CD4-positive, alpha-beta T cell treated with Interleukin-4 for 1 hour (primary cell): Measurements from ENCODE around the gene KIFC3.
"Not testable (repeated sequence)": the region's sequence is repeated elsewhere in the genome, so short reads cannot be mapped to it uniquely, and the experiment has no call there.

Experiments
- DNase-seq, 2 donors: peaks; one replicate each; pipeline ENCODE4 v3.0.0-alpha.2; 2020 to 2022

KIFC3 gene

DNA sequence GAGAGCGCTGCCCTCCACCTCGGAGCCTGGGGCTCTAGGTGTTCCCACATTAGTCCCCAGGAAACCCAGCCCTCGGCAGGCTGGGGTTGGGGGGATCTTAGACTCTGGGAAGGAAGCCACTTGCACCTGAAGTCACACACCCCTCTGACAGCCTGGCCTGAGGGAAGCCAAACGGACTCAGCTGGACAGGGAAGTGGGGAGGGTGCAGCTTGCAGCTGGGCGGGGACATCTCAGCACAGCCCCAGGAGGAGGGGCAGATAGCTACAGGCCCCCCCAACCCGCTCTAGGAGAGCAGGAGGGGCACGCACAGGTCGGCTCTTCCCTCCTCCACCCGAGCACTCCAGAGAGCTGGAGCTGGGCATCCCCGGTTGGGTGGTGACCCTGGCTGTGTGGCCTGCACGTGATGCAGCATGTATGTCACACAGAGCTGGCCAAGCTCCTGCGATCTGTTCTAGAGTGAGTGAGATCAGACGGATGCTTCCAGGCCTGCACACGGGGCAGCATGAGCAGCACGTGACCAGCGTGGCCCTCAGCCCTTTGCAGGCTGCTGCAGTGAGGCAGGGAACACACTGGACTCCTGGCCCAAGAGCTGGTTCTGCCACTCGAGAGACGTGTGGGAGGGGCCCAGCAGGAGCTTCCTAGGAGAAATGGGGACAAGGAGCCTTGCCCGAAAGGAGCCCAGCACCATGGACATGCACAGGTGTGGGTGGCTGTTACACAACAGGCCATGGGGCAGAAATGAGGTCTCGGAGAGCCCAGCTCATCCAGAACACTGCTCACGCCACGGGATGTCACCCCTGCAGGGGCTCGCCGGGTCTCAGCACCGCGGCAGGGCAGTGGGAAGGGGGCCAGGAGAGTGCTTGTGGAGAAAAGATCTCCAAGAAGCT lies 15.4 kb downstream of the KIFC3 start:
- DNase-seq, result no peak

DNA sequence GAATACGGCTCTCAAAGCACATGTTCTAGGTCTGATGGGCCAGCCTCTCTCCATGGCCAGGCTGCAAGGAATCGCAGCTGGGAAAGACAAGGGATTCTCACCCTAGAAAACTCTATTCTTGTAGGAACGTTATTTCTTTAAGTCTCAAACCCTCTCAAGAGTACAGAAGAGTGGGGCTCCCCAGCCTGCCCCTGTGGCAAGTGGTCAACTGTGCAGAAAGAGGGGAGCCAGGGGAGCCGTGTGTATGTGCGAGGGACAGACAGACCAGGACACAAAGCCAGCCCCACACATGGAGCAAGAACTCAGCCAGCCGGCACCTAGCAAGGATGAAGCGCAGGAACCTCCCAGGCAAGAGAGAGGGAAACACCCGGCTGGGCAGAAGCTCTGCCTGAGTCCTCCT lies 16.4 kb downstream of the KIFC3 start:
- no peak for DNase-seq

DNA sequence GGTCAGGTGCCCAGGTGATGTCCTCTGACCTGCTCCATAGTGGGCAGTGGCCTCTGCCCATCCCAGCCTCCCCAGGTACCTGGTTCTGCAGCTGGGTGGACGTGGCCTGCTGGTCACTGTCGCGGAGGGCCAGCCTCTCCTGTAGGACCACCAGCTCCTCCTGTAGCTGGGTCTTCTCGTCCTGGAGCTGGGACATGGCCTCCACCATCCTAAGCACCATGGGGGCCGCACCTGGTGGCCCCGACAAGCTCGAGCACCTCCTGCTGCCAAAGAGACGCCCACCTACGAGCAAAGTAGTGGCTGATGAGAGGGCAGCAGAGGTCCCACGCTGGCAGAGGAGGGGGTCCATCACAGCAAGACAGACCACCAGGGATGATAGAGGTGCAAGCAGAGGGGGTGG lies 16.9 kb downstream of the KIFC3 start:
- DNase-seq, result no peak

DNA sequence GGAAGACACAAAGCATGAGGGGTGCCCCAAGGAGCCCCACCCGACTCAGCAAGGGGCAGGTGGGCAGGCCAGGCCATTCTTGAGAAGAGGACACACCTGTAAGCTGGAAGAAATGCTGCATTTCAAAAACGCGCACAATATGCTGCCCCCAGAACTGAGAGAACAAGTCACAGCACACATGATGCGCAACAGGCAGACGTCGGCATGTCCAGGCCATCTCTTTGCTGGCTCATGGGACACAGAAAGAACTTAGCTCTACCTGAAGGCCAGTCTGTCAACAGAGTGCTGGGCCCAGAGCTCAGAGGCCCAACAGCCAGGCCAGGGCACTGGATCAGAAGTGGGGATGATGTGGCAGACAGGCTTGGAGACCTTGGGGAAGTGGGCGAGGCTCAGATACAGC lies 18.0 kb downstream of the KIFC3 start:
- DNase-seq, result no peak

DNA sequence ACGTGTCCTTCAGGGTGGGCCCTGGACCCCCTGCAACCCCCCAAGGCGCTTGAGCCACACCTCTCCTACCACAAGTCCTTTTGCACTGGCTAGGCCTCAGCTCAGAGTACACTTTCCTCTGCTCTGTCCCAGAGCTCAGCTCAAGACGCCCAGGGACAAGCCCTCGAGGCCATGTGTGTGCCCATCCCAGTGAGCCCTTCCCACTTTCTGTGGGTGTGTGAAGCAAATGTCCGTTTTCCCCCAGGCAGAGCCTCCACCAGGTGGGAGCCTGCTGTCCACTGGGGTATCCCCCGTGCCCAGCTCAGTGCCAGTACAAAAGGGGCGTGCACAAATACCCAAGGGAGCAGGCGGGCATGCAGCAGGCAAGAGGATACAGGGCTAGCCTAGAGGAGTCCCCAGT lies 18.4 kb downstream of the KIFC3 start:
- no peak for DNase-seq

DNA sequence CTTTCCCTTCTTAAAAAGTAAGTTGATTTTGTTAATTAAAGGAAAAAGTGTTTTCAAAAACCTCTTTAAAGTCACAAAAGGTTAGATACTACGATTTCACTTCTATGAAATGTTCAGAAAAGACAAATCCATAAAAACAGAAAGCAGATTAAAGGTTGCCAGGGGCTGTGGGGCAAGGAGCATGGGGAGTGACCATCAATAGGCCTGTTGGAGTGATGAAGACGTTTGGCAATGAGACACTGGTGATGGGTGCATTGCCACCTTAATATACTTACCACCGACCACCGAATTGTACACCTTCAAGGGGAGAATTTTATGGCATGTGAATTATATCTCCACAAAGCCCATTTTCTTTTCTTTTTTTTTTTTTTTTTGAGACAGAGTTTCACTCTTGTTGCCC lies 19.2 kb downstream of the KIFC3 start:
- DNase-seq, result no peak

DNA sequence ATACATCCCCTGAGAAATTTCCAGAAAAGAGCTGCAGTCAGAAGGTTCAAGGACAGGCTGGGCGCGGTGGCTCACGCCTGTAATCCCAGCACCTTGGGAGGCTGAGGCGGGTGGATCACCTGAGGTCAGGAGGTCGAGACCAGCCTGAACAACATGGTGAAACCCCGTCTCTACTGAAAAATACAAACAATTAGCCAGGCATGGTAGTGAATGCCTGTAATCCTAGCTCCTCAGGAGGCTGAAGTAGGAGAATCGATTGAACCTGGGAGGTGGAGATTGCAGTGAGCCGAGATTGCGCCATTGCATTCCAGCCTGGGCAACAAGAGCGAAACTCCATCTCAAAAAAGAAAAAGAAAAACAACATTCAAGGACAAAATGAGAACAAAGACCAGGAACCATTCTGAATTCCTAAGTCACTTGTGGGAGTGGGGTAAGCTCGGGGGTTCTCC lies 19.7 kb downstream of the KIFC3 start:
- DNase-seq, result not testable (repeated sequence)

DNA sequence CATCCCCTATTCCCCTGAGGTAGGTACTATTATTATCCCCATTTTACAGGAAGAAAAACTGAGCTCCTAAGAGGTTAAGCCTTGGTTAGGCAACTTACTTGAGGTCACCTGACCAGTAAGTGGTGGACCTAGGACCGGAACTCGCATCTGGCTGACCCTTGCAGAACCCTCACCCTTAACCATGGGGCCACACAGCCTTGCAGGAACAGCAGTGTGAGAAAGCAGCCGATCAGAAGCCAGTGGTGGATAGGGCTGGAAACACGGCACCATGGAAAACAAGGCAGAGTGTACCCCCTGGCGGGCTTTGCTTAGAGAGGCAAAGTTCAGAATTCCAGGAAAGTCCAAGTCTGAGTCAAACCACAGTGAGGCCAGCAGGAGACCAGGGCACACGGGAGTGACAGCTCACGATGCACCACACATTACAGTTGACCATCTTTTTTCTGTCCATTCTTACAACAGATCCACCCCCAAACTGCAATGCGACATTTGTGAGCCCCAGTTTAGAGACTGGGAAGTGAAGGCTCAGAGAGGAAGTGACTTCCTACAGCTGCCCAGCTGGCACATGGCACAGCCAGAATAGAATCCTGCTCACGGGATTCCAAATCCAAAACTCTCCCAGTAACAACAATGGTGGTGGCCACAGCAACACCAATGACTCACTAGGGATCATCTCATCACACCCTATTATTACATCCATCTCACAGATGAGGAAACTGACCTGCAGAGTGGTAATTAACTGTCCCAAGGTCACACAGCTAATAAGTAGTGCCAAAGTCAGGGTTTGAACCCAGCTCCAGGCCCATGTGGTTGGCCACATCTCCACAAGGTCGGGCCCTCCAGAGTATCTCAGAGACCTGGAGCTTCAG lies 20.3 kb downstream of the KIFC3 start:
- no peak for DNase-seq

DNA sequence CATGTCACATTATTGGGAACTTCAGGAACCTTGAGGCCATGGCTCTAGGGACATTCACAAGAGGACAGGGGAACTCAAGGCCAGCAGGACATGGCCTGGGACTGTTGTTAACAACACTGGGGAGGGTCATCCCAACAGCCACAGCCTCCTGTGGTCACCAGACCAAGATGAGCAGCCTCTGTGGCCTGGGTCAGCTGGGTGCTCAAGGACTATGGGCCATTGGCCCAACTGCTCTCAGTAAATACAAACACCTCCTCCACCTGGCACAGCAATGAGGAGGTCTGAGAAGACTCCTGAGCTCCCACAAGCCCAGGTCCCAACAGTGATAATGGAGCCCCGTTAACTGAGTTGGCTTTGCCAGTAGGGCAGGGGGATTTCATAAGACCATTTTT lies 20.9 kb downstream of the KIFC3 start:
- DNase-seq, result no peak

DNA sequence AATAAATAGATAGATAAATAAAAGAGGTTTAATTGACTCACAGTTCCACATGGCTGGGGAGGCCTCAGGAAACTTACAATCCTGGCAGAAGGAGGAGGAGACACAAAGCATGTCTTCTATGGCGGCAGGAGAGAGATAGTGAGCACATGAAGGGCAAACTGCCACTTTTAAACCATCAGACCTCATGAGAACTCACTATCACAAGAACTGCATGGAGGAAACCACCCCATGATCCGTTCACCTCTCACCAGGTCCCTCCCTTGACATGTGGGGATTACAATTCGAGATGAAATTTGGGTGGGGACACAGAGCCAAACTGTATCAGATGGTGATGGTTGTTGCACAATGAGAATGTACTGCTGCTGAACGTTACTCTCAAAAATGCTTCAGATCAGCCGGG lies 22.5 kb downstream of the KIFC3 start:
- DNase-seq, result not testable (repeated sequence)

DNA sequence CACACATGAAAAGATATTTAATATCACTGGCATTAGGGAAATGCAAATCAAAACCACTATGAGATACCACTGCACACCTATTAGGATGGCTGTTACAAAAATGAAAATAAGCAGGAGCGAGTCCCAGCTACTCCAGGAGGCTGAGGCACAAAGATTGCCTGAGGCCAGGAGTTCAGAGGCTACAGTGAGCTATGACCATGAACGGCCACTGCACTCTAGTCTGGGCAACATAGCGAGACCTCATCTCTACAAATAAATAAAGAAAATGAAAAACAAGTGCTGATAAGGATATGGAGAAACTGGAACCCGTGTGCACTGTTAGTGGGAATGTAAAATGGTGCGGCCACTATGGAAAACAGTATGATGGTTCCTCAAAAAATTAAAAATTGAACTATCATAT lies 23.6 kb downstream of the KIFC3 start:
- no peak for DNase-seq

DNA sequence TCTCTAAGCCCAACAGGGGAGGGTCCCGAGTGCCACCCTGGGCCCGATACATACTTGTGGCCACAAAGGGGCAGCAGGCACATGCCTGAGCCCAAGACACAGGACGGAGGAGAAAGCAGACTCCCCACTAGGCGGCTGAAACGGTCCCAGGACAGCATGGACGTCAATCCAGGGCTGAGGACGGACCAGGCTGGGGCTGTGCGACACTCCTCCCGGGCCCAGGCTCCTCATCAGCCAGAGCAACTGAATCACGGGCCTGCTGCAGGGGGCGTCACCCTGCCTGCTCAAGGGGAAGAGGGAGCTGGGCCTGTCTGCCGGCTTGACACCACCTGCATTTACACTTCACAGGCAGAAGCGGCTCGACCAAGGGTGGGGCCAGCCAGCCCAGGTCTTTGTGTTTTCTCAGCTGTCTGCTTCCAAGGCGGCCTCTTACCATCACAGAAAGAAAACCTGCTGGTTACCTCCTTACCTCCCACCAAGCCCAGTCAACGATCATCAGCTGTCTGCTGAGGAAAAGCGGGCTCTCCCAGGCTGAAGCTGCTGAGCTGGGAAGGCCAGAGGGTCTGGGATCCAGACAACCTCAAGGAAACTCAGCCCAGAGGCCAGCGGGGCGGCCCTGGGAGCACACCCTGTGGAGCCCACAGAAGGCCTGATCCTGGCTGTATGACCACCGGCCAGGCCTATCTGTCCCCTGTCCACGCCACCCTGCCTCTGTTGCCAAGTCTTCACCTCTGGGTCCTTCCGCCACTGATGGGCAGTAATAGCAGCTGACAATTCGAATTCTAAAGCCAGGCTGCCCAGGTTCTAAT lies 26.4 kb downstream of the KIFC3 start:
- no peak for DNase-seq

DNA sequence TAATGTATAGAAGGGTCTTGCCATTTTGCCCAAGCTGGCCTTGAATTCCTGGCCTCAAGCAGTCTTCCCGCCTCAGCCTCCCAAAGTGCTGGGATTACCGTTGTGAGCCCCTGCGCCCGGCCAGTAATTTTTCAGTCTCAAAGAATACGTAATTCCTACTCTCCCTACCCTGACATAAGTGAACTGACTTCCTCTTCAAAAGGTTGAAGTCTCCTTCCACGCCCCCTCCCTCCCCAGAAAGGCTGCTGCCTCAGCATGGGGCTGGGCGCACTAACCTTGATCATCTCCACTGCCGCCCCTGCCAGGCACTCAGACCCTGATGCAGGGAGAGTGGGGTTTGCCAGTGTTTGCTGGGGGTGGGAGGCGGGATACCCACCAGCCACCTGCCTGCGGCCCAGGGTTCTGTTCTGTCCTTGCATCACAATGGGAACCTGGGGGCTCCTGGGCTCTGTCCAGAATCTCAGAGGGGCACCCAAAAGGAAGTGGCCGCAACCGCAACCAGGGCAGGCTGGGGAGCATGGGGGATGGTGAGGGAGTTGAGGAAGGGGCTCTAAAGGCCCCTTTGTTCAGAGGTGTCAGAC lies 27.5 kb downstream of the KIFC3 start:
- DNase-seq, result no peak

DNA sequence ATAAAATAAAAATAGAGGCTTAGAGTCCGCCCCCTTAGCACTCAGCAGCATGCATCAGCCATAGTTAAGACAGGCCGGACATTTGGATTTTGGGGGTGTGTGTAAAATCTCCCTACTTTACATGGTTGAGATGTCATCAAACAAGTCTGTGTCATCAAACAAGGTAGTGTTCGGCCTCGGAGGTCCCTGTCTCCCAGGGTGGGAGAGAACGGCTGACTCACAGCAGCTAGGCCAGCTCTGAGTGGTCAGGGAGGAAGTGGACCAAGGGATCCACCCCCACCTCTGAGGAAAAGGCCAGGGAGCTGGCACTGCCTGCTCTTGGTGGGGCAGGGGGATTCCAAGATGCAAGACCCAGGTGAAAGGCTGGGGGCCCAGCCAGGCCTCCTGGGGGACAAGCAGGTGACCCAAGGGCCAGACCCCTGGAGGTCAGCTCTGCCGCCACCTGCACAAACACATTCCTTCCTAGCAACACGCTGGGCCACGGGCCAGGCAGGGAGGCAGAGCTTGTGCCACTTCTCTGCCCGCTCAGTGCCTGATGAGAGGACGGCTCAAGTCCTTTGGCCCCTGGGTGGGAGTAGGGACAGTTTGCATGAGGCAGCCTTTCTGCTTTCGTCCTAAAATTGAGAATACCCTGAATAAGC lies 28.5 kb downstream of the KIFC3 start:
- no peak for DNase-seq

DNA sequence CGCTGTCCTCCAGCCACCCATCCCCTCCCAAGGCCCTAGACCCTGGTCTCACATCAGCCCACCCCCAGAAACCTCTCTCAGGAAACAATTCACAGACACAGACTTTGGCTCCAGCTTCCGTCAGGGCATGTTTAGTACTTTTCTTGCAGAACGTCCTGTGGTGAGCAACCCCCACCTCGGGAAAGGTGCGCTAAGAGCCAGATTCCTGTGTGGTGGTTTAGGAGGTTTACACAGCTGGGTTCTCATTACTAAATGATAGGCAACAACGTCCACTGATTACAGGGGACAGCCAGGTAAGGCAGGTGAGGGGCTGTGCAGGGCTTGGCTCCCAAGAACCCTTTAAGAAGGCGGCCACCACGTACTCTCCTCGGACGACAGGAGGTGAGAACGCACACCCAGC lies 29.3 kb downstream of the KIFC3 start:
- DNase-seq, result no peak

DNA sequence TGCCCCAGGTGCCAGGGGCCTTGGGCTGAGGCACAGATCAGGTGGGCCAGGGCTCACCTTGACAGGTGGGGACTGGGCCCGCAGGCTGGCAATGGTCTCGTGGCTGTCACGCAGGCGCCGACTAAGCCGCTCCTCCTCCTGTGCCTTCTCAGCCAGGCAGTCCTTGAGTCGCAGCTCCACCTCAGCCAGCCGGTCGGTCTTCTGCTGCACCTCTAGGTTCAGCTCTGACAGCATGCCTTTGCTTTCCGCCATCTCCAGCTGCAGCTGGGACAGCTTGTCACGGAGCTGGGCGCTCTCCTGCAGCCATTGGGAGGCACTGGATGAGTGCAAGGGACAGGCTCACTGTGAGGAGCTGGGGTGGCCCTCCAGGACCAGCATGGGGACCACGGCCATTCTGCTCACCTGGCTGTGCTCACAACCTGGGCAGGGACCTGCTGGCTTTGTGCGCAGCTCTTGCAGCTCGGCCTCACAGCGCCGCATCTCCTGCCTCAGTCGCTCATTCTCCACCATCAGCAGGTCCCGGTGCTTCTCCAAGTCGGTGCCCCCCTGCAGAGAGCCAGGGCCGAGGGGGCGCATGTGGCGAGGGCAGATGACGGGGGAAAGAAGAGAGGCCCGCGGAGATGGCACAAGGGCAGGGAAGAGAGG lies 31.0 kb downstream of the KIFC3 start:
- DNase-seq, result no peak

DNA sequence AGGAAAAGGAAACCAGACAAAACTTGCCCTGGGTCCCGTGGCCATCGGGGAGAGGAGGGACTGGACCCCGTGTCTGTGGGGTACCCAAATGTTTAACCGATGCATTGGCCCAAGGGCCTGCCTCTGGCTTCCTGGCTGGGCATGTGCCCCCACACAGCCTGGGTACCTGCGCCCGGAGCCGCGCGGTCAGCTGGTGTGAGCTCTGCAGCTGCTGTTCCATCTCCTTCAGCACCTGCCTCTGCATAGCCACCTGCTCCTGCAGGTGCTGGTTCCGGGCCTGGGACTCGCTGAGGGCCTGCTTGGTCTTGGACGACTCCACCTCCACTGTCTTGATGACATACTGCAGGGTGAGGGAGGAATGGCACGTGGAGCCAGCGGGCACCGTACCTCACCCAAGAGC lies 31.9 kb downstream of the KIFC3 start:
- no peak for DNase-seq

DNA sequence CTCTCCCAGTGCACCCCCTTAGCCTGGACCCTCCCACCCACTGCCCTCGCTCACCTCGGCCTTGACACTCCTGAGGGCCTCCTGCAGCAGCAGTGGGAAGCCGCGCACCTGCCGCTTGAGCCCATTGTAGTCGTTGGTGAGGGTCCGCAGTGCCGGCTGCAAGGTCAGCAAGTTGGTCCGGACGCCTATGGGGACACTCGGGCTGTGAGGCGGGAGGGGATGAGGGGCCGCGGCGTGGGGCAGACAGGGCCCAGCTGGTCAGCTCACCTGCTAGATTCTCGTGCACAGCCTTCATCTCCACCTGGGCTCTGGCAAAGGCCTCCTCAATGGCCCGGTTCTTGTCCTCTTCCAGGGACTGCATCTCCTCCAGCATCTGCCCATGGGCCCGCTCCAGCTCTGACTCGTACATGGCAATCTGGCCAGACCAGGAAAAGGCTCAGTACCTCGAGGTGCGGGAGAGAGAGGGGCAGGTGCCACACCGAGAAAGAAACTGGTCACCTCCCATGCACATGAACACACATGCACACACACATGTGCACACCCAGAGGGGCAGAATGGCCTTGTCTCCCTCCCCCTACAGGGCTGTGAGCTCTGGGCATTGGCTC lies 32.6 kb downstream of the KIFC3 start:
- no peak for DNase-seq

DNA sequence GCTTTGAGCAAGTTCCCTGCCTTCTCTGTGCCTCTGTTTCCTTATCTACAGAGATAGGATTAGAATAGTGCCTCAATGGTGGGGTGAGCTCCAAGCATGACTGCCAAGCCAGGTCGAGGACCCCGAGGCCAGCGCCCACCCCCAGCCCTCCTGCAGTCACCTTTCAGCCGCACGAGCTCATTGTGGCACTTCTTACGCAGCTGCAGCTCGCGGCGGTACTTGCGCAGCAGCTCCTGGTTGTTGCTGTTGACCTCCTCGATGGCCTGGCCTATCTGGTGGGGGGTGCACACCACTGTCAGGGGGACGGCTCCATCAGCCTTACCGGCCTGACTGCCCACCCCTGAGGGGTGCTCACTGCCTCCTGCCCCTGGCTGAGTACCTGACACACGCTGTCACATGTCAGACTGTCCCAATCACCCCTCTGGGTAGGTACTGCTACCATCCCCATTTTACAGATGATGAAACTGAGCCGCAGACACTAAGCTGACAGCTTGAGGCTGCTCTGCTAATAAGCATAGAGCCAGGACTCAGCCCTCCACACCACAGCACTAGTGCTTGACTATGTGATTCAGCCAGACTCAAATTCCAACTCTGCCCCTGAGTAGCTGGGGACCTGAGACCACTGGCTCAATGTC lies 35.5 kb downstream of the KIFC3 start:
- no peak for DNase-seq

DNA sequence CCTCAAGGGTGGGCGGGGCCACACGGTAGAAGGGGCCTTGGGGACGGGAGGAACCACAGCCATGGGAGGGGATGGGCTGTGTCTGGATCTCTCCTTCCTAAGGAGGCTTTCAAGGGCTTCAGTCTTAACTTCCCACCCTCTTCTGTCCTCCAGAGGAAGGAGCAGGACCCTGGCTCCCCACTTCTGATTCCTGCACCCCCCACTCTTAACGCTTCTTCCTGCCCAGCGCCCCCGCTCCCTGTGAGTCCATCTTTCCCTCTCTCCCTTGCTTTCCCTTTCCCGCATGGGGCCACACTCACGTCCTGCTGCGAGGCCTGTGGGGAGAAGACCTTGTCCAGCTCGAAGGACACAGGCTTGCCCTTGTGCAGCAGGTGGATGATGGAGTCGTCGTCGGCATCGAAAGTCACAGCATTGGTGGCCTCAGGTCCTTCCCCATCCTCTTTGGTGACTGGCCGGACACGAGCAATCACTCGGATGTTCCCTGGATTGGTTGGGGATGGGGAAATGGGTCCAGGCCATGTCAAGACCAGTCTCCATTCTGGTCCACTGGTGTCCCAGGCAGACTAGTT lies 37.0 kb downstream of the KIFC3 start:
- DNase-seq, result no peak
